ENCODE results near the gene MRPS10. TPM values are rescaled to one million over a fixed set of nuclear protein-coding genes. Genes with fewer than 3 reads are reported as not detected.

The MRPS10 gene
- total and polyA plus RNA-seq, 2 donors (not counting 1 experiment from before 2014, with no cell fraction given), result 10.5 to 26.4 TPM

- H3K4me3 ChIP-seq (ENCODE audit: control extremely low read depth in 1 of 5, extremely low read depth in 1 of 5, insufficient read depth in 1 of 5, low read depth in 2 of 5, low read length in 4 of 5), result no peak overlapping the region
- no peaks in the 10 kb centered on the region for H3K79me2 ChIP-seq (ENCODE audit: control insufficient read depth, insufficient read depth, low read length)
- no peak overlapping the region for H3K4me2 ChIP-seq (replicated peaks; ENCODE audit: low read depth, low read length, poor library complexity, severe bottlenecking)
- 50% methylated on average over 2 of the region's 3 CpGs for WGBS (ENCODE audit: insufficient coverage)
- no peaks in the 10 kb centered on the region for H4K20me1 ChIP-seq (ENCODE audit: control insufficient read depth, insufficient read depth, low read length, poor library complexity, severe bottlenecking)
- H3K4me1 ChIP-seq (ENCODE audit: control insufficient read depth in 2 of 2, insufficient read depth in 2 of 2, low read length in 2 of 2), result no peaks in the 10 kb centered on the region
- Mint-ChIP-seq H3K4me3 (no peak overlapping the region), H3K27ac (no peak overlapping the region), H3K27me3 (no peaks in the 10 kb centered on the region), H3K4me1 (peaks cover 4% of the 10 kb centered on the region), H3K9me3 (ENCODE audit: insufficient read depth) (no peaks in the 10 kb centered on the region)
- no peak for DNase-seq
- ChIA-PET POLR2A (interaction anchor here (0.7 kb wide), 1 partner anchor 32 kb away, joined by 3 read pairs; no protein-coding TSS in a partner anchor), CTCF (no interaction called here)
- ATAC-seq (ENCODE audit: low read depth), result no peak
- H3K27ac ChIP-seq (ENCODE audit: low read length in 2 of 2), result no peak overlapping the region
- no peak for TF ChIP-seq CTCF (IDR thresholded peaks at IDR 0.05)
- no peak for TF ChIP-seq EZH2 (IDR thresholded peaks at IDR 0.05; ENCODE audit: borderline replicate concordance, insufficient read depth, low read depth, low read length, poor library complexity, severe bottlenecking)
- no peak overlapping the region for H2AFZ ChIP-seq (ENCODE audit: insufficient read depth, low read depth, low read length, poor library complexity, severe bottlenecking)
- no peak overlapping the region for H3K9ac ChIP-seq (ENCODE audit: low read length)
- H3K9me3 ChIP-seq (ENCODE audit: control extremely low read depth in 1 of 3, control insufficient read depth in 2 of 3, insufficient read depth in 1 of 3, low read length in 2 of 3), result no peaks in the 10 kb centered on the region
- intact Hi-C loops (cut with micrococcal nuclease), result no loop called here
- peaks cover 4 to 22% of the 10 kb centered on the region in 2 experiments for H3K36me3 ChIP-seq (replicated peaks in 1 of 2; ENCODE audit: control extremely low read depth in 1 of 2, control insufficient read depth in 1 of 2, extremely low read depth in 1 of 2, insufficient read depth in 2 of 2, low read length in 1 of 2)
- H3K27me3 ChIP-seq (replicated peaks in 1 of 4; ENCODE audit: control extremely low read depth in 1 of 4, control insufficient read depth in 3 of 4, insufficient read depth in 4 of 4, low read length in 3 of 4), result no peaks in the 10 kb centered on the region
Observed at GRCh38 chr6:42201382-42201781, 16.3 kb downstream of the MRPS10 start.

- Mint-ChIP-seq H3K27me3 (no peaks in the 10 kb centered on the region), H3K27ac (no peak overlapping the region), H3K4me1 (peaks cover 4% of the 10 kb centered on the region), H3K9me3 (ENCODE audit: insufficient read depth) (no peaks in the 10 kb centered on the region), H3K4me3 (no peak overlapping the region)
- Histone ChIP-seq H3K27ac (ENCODE audit: low read length in 2 of 2) (no peak overlapping the region), H4K20me1 (ENCODE audit: control insufficient read depth, insufficient read depth, low read length, poor library complexity, severe bottlenecking) (no peaks in the 10 kb centered on the region), H3K9me3 (ENCODE audit: control extremely low read depth in 1 of 3, control insufficient read depth in 2 of 3, insufficient read depth in 1 of 3, low read length in 2 of 3) (no peaks in the 10 kb centered on the region), H2AFZ (ENCODE audit: insufficient read depth, low read depth, low read length, poor library complexity, severe bottlenecking) (no peak overlapping the region), H3K4me2 (replicated peaks; ENCODE audit: low read depth, low read length, poor library complexity, severe bottlenecking) (no peak overlapping the region), H3K36me3 (replicated peaks in 1 of 2; ENCODE audit: control extremely low read depth in 1 of 2, control insufficient read depth in 1 of 2, extremely low read depth in 1 of 2, insufficient read depth in 2 of 2, low read length in 1 of 2) (peaks cover 4 to 20% of the 10 kb centered on the region in 2 experiments), H3K9ac (ENCODE audit: low read length) (no peak overlapping the region), H3K4me3 (ENCODE audit: control extremely low read depth in 1 of 5, extremely low read depth in 1 of 5, insufficient read depth in 1 of 5, low read depth in 2 of 5, low read length in 4 of 5) (no peak overlapping the region), H3K79me2 (ENCODE audit: control insufficient read depth, insufficient read depth, low read length) (no peaks in the 10 kb centered on the region), H3K27me3 (replicated peaks in 1 of 4; ENCODE audit: control extremely low read depth in 1 of 4, control insufficient read depth in 3 of 4, insufficient read depth in 4 of 4, low read length in 3 of 4) (no peaks in the 10 kb centered on the region), H3K4me1 (ENCODE audit: control insufficient read depth in 2 of 2, insufficient read depth in 2 of 2, low read length in 2 of 2) (no peaks in the 10 kb centered on the region)
- 100% methylated on average over 1 of the region's 1 CpG for WGBS (ENCODE audit: insufficient coverage)
- CTCF ChIA-PET, result interaction anchor here (0.7 kb wide), 2 partner anchors 337 to 375 kb away, joined by 3 to 5 read pairs; no protein-coding TSS in a partner anchor
- DNase-seq, result no peak
- POLR2A ChIA-PET, result no interaction called here
- TF ChIP-seq EZH2 (IDR thresholded peaks at IDR 0.05; ENCODE audit: borderline replicate concordance, insufficient read depth, low read depth, low read length, poor library complexity, severe bottlenecking), result no peak
- no peak for TF ChIP-seq CTCF (IDR thresholded peaks at IDR 0.05)
- ATAC-seq (ENCODE audit: low read depth), result no peak
- intact Hi-C loops (cut with micrococcal nuclease), result no loop called here
Observed at GRCh38 chr6:42200035-42200434, 17.6 kb downstream of the MRPS10 start.
